Measurements from ENCODE around the gene GPC6.

The GPC6 gene

DNA sequence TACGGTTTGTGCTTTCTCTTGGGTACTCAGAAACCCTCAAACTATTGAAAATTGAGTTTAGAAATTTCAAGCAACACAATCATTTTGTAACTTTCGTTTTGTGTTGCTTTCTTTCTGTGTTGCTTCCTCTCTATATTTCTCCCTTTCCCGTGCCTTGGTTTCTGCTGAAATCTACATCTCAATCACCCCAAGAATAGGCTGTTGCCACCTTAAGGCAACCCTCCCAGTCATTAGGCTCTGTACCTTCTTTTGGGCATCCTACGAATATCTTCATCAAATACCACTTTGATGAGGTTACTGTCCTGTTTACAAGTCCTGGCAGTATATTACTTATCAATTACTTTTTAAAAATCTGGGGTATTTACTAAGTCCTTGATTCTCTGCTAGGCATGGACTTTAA, 621.6 kb downstream of the GPC6 start:
- DNase-seq (ENCODE audit: low read depth) = no peak

DNA sequence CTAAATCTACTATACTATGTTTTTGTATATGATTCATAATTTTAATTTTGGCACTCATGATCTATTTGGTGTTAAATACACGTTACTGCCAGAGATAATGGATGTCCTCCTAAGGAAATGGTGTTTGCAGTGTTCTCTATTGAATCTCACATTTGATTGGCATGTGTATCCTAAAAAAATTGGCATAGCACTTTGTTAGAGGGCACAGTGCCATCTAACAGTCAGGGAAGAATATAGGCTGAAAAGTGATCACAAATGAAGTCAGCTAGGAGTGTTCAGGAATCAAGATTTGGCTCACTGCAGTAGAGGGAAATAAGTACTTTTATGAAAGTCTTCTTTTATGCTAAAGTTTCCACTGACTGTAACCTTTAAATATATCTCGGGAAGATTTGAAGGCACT, 624.6 kb downstream of the GPC6 start:
- DNase-seq (ENCODE audit: low read depth) = no peak

DNA sequence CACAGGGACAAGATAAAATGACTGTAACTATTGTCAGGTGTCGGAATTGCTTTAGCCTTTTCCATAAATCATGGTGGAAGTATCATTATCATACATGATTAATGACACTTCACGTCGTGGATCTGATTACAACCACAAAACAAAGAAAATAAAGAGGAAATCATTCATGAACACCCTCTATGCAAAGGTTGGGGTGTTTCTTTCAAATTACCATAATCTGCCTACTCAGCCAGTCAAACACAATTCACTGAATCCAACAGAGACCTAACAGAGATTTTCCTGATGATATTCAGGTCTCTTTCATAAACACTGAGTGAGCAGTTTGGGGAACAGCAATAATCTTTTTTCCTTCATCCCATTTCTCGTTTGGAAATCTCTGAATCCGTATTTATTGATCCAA, 627.3 kb downstream of the GPC6 start:
- no peak for DNase-seq (ENCODE audit: low read depth)

DNA sequence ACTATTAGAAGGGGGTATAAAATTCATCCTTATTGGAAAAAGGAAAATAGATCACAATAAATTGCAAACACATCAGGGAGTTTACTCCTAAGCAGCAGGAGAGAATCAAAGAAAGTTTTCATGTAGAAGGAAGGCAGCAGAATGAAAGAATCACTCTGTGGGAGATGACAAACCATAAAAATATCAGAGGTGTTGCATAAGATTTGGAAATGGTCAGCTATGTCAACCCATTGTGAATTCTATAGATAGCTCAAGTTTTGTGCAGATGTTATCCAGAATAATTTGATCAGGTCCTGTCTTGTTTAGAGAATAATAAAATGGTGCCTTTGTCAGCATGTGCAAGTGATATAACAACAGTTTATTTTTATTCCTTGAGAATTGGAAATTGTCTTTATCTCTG, 630.5 kb downstream of the GPC6 start:
- DNase-seq (ENCODE audit: low read depth) = no peak

DNA sequence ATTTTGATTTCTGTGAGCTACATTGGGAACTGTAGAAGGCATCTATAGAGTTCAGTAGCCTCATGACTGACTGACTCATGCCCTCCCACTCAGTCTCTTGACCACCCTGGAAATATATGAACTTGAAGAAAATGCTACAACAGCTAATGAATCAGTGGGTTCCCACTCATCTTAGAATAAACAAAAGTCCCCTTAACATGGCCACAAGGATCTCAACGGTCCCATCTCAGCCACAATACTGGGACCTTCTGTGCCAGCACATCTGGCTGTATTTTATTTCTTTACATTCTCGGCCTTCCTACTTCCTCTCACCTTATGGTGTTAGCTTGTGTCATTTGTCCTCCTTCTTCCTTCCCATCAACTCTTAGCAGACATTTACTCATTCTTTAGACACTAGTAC, 633.1 kb downstream of the GPC6 start:
- DNase-seq (ENCODE audit: low read depth) = peak; percentile 74

DNA sequence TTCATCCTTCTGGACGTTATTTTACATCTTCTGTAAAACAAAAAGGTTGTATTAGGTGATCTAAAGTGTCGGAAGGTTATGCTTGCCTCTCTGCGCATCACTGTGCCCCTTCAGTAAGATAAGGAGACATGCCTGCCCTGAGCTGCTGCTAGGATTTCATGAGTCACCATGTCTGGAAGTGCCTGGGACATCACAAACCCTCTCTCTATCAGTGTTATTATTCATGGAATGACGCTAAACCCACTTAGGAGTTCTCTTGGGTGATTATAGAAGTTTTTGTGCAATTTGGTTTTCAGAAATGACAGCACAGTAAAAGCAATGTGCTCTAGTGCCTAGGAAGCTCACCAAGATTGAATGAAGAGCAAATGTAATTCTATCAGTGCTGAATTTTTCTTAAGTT, 635.2 kb downstream of the GPC6 start:
- DNase-seq (ENCODE audit: low read depth) = peak; percentile 87

DNA sequence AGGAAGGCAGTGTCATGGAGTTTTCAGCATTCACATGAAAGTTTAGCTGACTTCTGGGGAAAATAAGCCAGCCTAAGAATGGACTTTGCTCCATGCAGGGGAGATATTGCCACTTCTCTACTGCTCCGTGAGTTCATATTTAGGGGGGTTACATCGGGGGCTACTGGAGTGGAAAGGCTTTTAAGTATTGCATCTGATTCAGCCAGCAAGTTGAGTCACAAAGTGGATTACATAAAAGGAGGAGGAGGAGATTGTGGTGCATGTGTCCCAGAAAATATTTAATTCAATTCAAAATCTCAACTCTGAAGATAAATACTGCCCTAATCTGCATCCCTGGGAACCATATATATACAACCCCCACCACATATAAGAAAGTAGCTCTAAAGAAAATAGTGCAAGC, 635.7 kb downstream of the GPC6 start:
- DNase-seq (ENCODE audit: low read depth) = no peak

DNA sequence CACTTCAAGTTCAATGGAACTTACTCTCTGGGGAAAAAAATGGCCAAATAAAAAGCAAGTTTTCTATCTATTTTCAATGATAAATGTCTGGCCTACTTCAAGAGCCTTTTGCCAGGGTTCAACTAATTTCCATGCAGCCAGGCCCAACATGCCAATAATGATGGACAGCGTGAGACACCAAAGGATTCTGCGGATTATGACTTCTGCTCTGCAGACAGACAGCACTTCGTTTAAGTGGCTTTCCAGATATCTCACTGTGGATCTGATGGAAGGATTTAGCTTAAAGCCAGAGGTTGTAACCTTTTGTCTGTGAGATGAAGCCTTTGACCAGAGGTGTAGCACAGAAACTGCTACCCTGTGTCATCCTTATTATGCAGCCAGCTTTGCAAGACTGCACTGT, 638.6 kb downstream of the GPC6 start:
- no peak for DNase-seq (ENCODE audit: low read depth)

DNA sequence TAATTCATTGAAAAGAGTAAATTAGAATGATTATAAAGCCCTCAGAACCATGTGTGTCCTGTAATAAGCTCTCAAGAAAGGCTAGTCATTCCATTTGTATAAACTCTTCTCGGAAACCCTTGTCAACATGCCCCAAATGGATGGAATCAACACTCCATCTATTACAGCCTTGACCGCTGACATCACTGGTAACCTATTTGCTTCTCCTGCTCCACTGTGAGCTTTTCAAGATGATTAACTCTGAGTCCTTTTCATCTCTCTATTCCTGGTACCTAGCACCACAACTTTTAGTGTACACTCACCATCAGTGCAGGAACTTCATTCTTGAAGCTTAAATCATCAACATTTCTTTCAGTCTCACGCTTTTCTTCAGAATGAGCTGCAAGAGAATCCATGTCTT, 640.9 kb downstream of the GPC6 start:
- DNase-seq (ENCODE audit: low read depth) = no peak

DNA sequence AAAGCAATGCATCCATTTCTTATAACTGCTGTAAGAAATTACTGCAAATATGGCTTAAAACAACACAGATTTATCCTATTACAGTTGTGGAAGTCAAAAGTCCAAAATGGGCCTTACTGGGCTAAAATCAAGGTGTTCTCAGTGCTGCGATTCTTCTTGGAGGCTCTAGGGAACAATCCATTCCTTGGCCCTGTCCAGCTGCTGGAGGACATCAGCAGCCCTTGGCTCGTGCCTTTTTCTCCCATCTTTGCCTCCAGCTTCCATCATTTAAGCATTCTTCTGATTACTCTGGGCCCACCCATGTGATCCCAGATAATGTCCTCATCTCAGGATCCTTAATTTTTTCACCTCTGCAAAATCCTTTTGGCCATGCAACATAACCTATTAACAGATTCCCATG, 645.8 kb downstream of the GPC6 start:
- DNase-seq (ENCODE audit: low read depth) = no peak

DNA sequence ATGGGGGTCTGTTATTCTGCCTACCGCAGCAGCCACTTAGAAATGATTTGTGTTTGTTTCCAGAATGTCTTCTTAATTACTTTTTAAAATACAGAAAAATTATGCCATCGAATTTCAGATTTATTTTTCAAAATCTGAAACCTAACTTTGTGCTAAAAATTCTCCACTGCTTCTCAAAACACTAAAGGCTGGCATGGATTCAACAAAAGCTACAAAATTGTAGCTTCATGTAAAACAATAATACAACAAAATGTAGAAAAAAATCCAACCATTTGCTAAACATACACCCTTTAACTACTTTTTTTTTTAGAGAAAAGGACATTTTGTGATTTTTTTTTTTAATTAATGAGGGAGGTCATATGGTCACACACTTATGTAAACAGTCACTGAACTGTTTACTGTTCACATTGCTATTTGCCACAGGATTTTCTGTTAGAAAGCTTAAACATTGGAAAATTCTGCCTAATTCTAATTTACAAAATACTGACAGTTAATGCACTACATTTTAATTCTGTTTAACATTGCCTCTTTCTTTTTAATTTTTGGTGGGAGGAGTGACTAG, 646.3 kb downstream of the GPC6 start:
- no peak for DNase-seq (ENCODE audit: low read depth)

DNA sequence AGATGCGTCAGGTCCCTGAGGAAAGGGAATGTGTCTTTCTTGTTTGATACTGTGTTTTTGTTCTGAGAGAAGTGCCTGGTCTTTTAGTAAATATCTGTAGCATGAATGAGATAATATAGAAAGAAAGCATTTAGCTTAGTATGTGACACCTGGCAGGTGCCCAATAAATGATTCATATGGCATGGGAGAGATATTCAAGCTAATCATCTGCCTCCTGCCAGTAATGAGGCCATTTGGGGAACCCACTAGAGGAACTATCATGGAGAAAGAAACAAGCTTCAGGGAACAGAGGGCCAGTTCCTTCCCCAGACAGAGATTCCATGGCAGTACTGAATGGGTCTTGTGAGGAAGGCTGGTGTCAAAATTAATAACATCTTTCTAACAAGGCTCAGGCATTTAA, 648.9 kb downstream of the GPC6 start:
- no peak for DNase-seq (ENCODE audit: low read depth)

DNA sequence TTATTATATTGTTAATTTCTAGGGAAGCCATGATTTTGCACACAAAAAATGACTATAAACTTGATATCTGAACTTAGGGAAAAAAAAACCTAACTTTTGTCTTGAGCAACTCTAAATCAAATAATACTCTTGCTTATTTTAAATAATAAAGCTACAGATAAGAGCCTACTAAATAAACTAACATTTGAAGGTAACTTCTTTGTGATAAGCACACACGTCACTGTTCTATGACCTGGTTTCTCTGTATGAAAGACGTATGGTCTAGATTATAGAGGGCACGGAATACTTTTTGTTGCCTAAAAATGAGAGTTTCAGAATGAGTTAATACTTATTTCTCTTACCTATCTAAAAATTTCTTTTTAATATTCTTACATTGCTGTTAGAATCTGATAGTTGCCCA, 649.6 kb downstream of the GPC6 start:
- DNase-seq (ENCODE audit: low read depth) = no peak

DNA sequence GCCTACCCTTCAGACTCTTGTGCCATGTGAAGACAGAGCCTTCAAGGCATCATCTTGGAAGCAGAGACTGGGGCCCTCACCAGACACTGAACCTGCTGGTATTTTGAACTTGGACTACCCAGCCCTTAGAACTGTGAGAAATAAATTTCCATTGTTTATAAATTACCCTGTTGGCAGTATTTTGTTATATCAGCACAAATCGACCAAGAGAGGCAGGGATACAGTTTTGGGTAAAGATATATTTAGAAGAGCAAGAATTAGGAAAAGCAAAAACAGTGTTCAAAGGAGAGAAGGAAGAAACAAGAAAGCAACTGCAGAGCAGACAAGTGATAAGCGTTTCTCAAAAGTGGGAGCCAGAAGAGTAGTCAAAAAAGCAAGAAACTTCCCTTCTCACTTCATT, 652.1 kb downstream of the GPC6 start:
- no peak for DNase-seq (ENCODE audit: low read depth)

DNA sequence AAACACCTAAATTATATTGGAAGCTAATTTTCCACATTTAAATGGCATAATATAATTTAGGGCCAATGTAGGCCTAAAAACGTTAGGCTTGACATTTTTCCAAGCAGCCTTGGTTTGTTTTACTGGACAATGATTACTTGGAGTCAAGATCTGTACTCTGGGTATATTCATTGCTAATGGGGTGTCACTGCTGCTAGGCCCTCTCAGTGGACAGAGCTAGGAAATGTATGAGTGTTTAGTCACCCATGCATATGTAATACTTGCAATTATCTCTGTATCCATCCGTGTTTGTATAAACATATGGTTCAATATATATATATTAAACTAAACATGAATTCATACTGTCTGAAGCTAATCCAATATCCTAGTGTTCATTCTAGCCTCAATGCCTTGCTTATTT, 654.8 kb downstream of the GPC6 start:
- no peak for DNase-seq (ENCODE audit: low read depth)

DNA sequence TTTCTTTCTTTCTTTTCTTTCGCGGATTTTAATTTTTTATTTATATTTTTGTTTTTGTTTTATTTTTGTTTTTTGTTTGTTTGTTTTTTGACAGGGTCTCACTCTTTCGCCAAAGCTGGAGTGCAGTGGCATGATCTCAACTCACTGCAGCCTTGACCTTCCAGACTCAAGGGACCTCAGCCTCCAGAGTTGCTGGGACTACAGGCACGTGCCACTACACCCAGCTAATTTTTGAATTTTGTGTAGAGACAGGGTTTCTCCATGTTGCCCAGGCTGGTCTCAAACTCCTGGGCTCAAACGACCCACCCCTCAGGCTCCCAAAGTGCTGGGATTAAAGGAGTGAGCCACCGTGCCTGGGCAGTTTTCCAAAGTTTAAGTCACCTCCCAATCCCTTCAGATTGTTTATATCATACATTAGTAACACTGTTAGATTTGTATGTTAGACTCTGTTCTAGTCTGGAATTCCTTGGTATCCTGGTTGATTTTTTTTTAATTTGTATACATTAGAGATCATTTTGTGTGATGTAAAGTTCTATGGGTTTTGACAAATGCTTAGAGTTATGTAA, 655.6 kb downstream of the GPC6 start:
- no peak for DNase-seq (ENCODE audit: low read depth)

DNA sequence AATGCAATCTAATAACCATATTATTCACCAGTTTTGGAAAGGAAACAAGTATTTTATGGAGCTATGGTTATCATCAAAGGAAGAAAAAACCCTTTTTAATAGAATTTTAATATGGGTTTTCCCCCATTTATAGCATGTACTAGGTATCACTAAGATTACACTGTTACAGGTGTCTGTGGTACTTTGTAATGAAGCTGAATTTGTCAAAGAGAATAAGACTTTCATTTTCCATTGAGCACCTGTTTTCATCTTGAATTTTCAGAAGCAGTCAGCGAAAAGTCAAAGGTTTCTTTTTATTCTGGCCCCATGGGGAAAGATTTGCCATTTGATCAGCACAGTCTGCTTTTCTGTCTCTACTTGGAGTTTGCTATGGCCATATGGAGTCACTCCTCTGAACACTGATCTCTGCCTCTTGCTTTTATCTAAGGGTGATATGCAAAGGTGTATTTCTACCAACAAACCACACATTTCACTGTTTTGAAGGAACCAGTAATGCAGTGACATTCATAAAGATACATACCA, 662.9 kb downstream of the GPC6 start:
- DNase-seq (ENCODE audit: low read depth) = no peak

DNA sequence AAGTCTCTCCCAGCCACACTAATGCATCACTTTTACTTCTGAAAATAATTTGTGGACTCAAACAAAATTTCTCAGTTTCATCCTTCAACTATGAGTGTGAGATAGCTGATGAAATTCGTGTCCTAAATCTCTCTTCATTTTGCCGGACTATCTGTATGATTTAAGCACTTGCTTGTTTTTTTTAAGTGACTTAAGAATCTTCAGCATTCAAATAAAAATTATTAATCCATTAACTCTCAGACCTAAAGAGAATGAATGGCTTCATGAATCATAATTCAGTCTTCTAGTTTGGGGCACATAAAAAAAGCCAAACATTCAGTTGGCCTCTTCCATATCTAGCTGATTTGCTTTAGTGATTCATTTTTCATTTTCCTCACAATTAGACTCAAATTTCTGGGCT, 673.4 kb downstream of the GPC6 start:
- DNase-seq (ENCODE audit: low read depth) = no peak

DNA sequence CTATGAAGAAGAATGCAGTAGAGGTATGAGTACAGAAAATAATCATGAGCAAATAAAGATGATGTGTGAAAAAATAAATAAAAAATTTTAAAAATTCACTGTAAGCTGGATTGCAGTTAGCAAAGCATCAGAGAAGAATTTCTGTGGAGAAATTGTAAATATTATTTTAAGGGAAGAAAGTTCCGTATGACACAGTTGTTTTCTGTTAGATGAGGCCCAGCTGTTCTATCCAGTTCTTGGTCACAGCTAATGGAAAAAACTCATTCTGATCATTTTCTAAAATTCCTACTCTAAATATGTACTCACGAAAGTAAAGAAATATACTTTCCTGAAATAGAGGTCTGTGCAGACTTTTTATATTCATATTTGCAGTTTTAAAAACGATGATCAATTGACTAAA, 674.1 kb downstream of the GPC6 start:
- no peak for DNase-seq (ENCODE audit: low read depth)

DNA sequence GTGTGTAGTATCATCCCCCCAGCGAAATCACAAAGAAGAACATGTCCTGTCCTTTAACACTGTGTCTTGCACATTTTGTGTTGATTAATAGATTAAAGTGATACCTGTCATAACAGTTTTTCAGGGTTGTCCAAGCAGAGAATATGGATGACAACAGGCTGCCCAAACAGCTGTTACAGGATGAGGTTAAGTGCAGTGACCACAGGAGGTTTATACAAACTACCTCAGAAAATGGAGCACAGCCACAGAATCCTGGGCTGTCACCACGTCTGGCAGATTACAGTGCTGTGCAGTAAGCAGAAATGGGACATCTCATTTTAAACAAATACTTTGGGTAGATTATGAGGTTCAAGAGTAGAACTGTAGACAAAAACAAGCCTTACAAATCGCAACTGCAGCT, 677.3 kb downstream of the GPC6 start:
- DNase-seq (ENCODE audit: low read depth) = no peak

DNA sequence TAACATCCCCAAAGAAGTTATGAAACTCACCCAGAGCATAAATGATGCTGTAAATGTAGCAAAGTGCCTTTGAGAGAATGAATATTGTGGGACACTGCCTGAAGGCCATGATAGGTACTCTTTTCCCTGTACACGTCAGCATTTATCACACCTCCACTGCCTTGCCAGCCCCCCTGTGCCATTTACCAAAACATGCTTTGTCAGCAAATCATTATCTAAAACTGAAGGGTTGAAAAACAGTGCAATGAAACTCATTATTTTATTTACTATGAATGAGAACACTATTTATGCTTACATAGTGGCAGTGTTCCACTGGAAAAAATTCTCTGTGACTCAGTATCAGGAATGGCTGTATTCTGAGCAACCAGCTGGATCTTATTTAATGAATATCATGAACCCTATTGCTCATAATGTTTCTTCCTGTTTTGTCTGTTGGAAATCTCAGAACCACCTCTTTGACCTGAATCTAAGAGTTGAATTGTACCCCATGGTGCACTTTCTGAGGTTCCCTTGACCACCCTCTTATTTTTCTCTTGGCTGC, 688.7 kb downstream of the GPC6 start:
- DNase-seq (ENCODE audit: low read depth) = peak; percentile 24

DNA sequence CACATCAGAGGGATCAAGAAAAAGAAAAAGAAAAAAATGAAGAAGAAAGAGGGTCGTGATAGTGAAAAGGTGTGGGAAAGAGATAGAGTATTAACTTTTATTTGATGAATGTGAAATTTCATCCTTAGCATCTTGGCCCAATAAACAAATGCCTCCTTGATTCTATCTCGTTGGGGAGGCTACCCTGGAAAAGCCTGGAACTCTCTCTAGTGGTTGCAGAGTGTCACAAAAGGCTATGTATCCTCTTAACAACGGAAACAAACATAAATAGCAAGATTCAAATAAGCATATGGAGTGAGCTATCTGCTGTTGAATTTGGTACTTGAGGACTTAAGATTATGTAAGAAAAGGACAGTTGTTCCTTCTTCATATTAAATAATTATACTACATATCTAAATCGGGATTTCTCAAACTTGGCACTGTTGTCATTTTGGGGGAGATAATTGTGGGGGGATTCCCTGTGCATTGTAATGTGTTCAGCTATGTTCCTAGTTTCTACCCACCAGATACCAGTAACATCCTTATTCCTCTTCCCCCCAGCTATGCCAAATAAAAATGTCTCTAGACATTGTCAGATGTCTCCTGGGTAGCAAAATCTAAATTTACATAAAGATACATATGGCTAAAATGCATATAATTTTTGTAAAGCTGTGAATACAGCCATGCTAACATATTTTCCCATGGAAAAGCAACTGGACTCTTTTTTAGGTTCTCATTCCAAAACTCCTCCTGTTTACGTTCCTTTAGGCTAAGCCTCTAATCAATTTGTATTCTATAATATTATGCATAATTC, 695.7 kb downstream of the GPC6 start:
- no peak for DNase-seq (ENCODE audit: low read depth)

DNA sequence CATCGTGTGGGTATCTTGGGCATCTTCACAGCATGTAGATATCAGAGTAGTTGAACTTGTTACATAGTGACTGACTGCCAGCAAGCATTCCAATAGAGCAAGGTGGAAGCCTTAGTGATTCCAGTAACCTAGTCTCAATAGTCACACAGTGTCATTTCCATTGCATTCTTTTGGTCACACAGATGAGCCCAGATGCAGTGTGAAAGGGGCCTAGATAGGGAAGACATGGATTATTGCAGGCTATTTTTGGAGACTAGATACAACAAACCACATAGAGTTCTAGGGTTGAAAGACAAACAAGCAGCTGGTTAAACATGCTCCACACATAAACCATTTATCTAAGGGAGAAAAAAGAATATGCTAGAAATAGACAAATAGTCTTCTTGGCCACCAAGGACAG, 699.4 kb downstream of the GPC6 start:
- no peak for DNase-seq (ENCODE audit: low read depth)
